ENCODE measurements around the gene APBB2. TPM values are rescaled to one million over a fixed set of nuclear protein-coding genes. Genes with fewer than 3 reads are reported as not detected.

Gene APBB2
- total and polyA plus RNA-seq, 4 donors, result 82.2 to 104 (median 91.6) TPM

DNA sequence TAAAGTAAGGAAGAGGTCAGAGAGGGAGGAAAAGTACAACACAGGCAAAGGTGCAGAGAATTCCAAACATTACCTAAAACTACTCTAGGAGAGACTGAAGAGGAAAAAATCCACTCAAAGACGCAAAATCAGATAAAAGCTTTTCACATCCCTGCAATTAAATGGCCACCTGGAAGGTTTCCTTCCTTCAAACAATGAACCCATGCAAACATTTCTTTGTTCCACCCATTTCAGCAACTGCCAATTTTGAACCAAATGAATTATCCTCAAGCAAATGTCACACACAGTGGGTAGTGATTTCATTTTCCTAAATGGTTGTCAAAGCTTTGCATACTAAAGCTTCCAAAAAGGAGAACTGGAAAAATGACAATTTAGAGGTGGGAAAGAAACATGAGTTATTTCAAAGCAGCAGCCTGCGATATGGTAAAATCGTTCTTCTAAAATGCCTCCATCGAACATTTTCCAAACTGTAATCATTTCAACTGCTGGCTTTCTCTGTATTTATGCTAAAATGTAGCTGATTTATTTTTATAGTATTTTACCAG lies 45.0 kb downstream of the APBB2 start:
- peak in 2 of 6 donors; percentile 23 to 84 for DNase-seq (ENCODE audit: low read depth in 4 of 6, low spot score in 6 of 6)
- Histone ChIP-seq H3K27me3 (ENCODE audit: control insufficient read depth, insufficient read depth, low read length) (no peaks in the 10 kb centered on the region), H3K4me3 (ENCODE audit: low read depth, low read length) (no peak overlapping the region), H3K27ac (ENCODE audit: low read depth, low read length) (no peak overlapping the region), H3K9me3 (ENCODE audit: control insufficient read depth, insufficient read depth, low read length) (no peaks in the 10 kb centered on the region), H3K36me3 (ENCODE audit: control insufficient read depth, insufficient read depth, low read length) (no peaks in the 10 kb centered on the region), H3K4me1 (ENCODE audit: control insufficient read depth, insufficient read depth, low read length) (no peaks in the 10 kb centered on the region)
- WGBS (ENCODE audit: insufficient coverage), result 50% methylated on average over 1 of the region's 4 CpGs

GRCh38 chr4:41167191-41167590 lies 47.2 kb downstream of the APBB2 start:
- Histone ChIP-seq H3K4me3 (ENCODE audit: low read depth, low read length) (no peak overlapping the region), H3K27me3 (ENCODE audit: control insufficient read depth, insufficient read depth, low read length) (no peaks in the 10 kb centered on the region), H3K36me3 (ENCODE audit: control insufficient read depth, insufficient read depth, low read length) (no peaks in the 10 kb centered on the region), H3K27ac (ENCODE audit: low read depth, low read length) (no peak overlapping the region), H3K9me3 (ENCODE audit: control insufficient read depth, insufficient read depth, low read length) (no peaks in the 10 kb centered on the region), H3K4me1 (ENCODE audit: control insufficient read depth, insufficient read depth, low read length) (no peaks in the 10 kb centered on the region)
- WGBS (ENCODE audit: insufficient coverage), result 92% methylated on average over 2 of the region's 4 CpGs
- no peak for DNase-seq (ENCODE audit: low read depth in 4 of 6, low spot score in 6 of 6)

DNA sequence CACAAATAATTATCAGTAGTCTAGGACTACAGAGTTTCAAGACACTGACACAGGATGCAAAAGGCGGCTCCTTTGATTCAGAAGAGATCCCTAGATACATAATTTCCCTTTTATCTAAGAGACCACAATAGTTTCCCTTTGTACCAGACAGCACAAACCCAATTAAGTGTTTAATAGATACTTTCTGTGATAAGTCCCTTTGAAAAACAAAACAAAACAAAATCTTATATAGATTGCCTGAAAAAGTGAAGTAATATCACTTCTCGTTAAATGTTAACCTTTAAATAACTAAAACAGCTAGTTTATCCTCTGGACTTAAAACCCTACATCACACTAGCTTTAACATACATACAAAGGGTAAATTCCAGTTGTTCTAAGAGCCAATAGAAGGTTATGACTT lies 49.9 kb downstream of the APBB2 start:
- no peak for DNase-seq (ENCODE audit: low read depth in 4 of 6, low spot score in 6 of 6)
- no peaks in the 10 kb centered on the region for H3K4me1 ChIP-seq (ENCODE audit: control insufficient read depth, insufficient read depth, low read length)
- no peak overlapping the region for H3K4me3 ChIP-seq (ENCODE audit: low read depth, low read length)
- H3K27me3 ChIP-seq (ENCODE audit: control insufficient read depth, insufficient read depth, low read length), result no peaks in the 10 kb centered on the region
- no peaks in the 10 kb centered on the region for H3K9me3 ChIP-seq (ENCODE audit: control insufficient read depth, insufficient read depth, low read length)
- no peaks in the 10 kb centered on the region for H3K36me3 ChIP-seq (ENCODE audit: control insufficient read depth, insufficient read depth, low read length)
- no CpG with 5 or more reads among the region's 2 CpGs for WGBS (ENCODE audit: insufficient coverage)
- no peak overlapping the region for H3K27ac ChIP-seq (ENCODE audit: low read depth, low read length)

DNA sequence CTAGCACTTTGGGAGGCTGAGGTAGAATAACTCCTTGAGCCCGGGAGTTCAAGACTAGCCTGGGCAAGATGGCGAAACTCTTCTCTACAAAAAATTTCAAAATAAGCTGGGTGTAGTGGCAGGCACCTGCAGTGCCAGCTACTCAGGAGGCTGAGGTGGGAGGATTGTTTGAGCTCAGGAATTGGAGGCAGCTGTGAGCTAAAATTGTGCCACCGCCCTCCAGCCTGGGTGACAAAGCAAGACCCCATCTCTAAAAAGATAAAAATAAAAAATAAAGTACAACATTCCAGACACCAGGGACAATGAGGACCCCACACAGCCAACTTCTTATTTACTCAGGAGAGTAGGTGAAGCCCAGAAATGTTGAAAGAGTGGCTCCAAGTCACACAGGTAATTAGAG lies 53.0 kb downstream of the APBB2 start:
- Histone ChIP-seq H3K27me3 (ENCODE audit: control insufficient read depth, insufficient read depth, low read length) (no peaks in the 10 kb centered on the region), H3K27ac (ENCODE audit: low read depth, low read length) (no peak overlapping the region), H3K4me1 (ENCODE audit: control insufficient read depth, insufficient read depth, low read length) (no peaks in the 10 kb centered on the region), H3K4me3 (ENCODE audit: low read depth, low read length) (no peak overlapping the region), H3K36me3 (ENCODE audit: control insufficient read depth, insufficient read depth, low read length) (no peaks in the 10 kb centered on the region), H3K9me3 (ENCODE audit: control insufficient read depth, insufficient read depth, low read length) (no peaks in the 10 kb centered on the region)
- no peak for DNase-seq (ENCODE audit: low read depth in 4 of 6, low spot score in 6 of 6)
- WGBS (ENCODE audit: insufficient coverage), result no CpG with 5 or more reads among the region's 3 CpGs

GRCh38 chr4:41160856-41161255 lies 53.5 kb downstream of the APBB2 start:
- H3K9me3 ChIP-seq (ENCODE audit: control insufficient read depth, insufficient read depth, low read length), result no peaks in the 10 kb centered on the region
- H3K4me1 ChIP-seq (ENCODE audit: control insufficient read depth, insufficient read depth, low read length), result no peaks in the 10 kb centered on the region
- WGBS (ENCODE audit: insufficient coverage), result no CpG with 5 or more reads among the region's 4 CpGs
- H3K4me3 ChIP-seq (ENCODE audit: low read depth, low read length), result no peak overlapping the region
- no peaks in the 10 kb centered on the region for H3K36me3 ChIP-seq (ENCODE audit: control insufficient read depth, insufficient read depth, low read length)
- H3K27ac ChIP-seq (ENCODE audit: low read depth, low read length), result no peak overlapping the region
- no peaks in the 10 kb centered on the region for H3K27me3 ChIP-seq (ENCODE audit: control insufficient read depth, insufficient read depth, low read length)
- DNase-seq (ENCODE audit: low read depth in 4 of 6, low spot score in 6 of 6), result no peak

DNA sequence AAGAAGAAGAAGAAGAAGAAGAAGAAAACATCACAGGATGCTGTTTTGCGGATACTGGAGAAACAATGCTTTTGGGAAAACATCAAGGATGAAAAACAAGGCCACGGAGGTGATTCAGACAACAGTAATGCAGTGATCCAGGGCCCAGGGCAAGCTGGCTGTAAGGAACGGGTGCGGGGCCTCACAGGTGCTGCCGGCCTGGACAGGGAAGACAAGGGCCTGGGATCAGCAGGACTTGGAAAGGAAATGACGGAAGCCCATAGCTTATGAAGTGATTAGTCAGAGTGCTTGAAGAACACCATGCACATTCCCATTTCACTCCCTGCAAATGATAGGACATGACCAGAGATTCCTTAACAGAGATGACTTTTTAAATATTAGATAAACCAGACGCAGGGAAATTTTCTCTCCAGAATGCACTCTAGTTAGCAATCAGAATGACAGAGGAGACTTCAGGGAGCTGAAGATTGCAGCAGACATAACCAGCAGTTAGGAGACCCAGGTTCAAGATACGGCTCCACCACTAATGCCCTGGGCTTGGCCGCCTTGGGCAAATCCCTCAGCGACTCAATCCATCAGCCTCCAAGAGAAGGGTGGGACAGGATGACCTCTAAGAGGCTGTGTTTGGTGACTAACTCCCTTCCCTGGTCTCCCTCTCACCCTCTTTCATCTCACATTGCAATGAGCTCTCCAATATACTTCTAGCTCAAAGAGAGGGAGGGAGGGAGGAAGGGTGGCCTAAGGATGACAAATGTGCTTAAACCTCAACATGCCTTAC lies 54.1 kb downstream of the APBB2 start:
- Histone ChIP-seq H3K27me3 (ENCODE audit: control insufficient read depth, insufficient read depth, low read length) (no peaks in the 10 kb centered on the region), H3K4me1 (ENCODE audit: control insufficient read depth, insufficient read depth, low read length) (no peaks in the 10 kb centered on the region), H3K36me3 (ENCODE audit: control insufficient read depth, insufficient read depth, low read length) (no peaks in the 10 kb centered on the region), H3K27ac (ENCODE audit: low read depth, low read length) (no peak overlapping the region), H3K4me3 (ENCODE audit: low read depth, low read length) (no peak overlapping the region), H3K9me3 (ENCODE audit: control insufficient read depth, insufficient read depth, low read length) (no peaks in the 10 kb centered on the region)
- no peak for DNase-seq (ENCODE audit: low read depth in 4 of 6, low spot score in 6 of 6)
- WGBS (ENCODE audit: insufficient coverage), result 93% methylated on average over 8 of the region's 10 CpGs

DNA sequence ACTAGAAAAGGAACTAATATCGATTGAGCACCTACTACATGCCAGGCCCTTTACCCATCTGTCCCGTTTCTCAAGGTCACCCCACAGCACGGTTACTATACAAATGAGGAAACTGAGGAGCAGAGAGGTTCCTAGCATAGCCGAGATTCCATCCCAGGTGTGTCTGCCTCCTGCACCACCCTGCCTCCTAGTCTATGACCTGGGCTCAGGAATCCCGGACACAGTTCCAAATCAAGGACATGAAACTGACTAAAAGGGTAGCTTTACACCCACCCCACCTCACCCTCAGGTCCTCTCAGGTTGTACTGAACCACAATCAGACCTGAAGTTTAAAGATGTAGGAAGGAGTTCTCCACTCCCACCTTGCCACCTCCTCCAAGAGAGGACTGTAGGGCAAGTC lies 55.6 kb downstream of the APBB2 start:
- no peaks in the 10 kb centered on the region for H3K27me3 ChIP-seq (ENCODE audit: control insufficient read depth, insufficient read depth, low read length)
- H3K36me3 ChIP-seq (ENCODE audit: control insufficient read depth, insufficient read depth, low read length), result no peaks in the 10 kb centered on the region
- no peaks in the 10 kb centered on the region for H3K9me3 ChIP-seq (ENCODE audit: control insufficient read depth, insufficient read depth, low read length)
- H3K27ac ChIP-seq (ENCODE audit: low read depth, low read length), result no peak overlapping the region
- no peaks in the 10 kb centered on the region for H3K4me1 ChIP-seq (ENCODE audit: control insufficient read depth, insufficient read depth, low read length)
- 100% methylated on average over 4 of the region's 5 CpGs for WGBS (ENCODE audit: insufficient coverage)
- no peak for DNase-seq (ENCODE audit: low read depth in 4 of 6, low spot score in 6 of 6)
- H3K4me3 ChIP-seq (ENCODE audit: low read depth, low read length), result no peak overlapping the region

- WGBS (ENCODE audit: insufficient coverage), result no CpG with 5 or more reads among the region's 1 CpG
Measured at GRCh38 chr4:41158274-41158673, 56.1 kb downstream of the APBB2 start.

DNA sequence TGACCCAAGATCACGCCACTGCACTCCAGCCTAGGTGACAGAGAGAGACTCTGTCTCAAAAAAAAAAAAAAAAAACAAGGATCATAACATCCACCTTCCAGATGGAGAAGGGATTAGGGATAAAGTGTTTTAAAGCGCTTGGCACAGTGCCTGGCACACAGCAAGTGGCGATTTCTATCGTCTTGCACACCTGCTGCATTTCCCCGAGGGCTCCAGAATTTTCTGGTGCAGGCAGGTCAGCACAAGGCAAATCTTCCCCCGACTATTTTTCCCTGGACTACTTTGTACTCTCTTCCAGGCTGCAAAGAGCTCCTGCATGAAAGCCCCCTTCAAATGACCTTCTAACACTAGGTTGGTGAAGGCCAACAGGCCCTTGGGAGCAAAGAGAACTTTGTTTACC lies 57.3 kb downstream of the APBB2 start:
- Histone ChIP-seq H3K27ac (ENCODE audit: low read depth, low read length) (no peak overlapping the region), H3K9me3 (ENCODE audit: control insufficient read depth, insufficient read depth, low read length) (no peaks in the 10 kb centered on the region), H3K4me1 (ENCODE audit: control insufficient read depth, insufficient read depth, low read length) (no peaks in the 10 kb centered on the region), H3K27me3 (ENCODE audit: control insufficient read depth, insufficient read depth, low read length) (no peaks in the 10 kb centered on the region), H3K36me3 (ENCODE audit: control insufficient read depth, insufficient read depth, low read length) (no peaks in the 10 kb centered on the region), H3K4me3 (ENCODE audit: low read depth, low read length) (no peak overlapping the region)
- DNase-seq (ENCODE audit: low read depth in 4 of 6, low spot score in 6 of 6), result no peak
- 72% methylated on average over 4 of the region's 6 CpGs for WGBS (ENCODE audit: insufficient coverage)

More at GRCh38 chr4:41158274-41158673, 56.1 kb downstream of the APBB2 start:
- Histone ChIP-seq H3K4me1 (ENCODE audit: control insufficient read depth, insufficient read depth, low read length) (no peaks in the 10 kb centered on the region), H3K4me3 (ENCODE audit: low read depth, low read length) (no peak overlapping the region), H3K27ac (ENCODE audit: low read depth, low read length) (no peak overlapping the region), H3K9me3 (ENCODE audit: control insufficient read depth, insufficient read depth, low read length) (no peaks in the 10 kb centered on the region), H3K36me3 (ENCODE audit: control insufficient read depth, insufficient read depth, low read length) (no peaks in the 10 kb centered on the region), H3K27me3 (ENCODE audit: control insufficient read depth, insufficient read depth, low read length) (no peaks in the 10 kb centered on the region)
- no peak for DNase-seq (ENCODE audit: low read depth in 4 of 6, low spot score in 6 of 6)

DNA sequence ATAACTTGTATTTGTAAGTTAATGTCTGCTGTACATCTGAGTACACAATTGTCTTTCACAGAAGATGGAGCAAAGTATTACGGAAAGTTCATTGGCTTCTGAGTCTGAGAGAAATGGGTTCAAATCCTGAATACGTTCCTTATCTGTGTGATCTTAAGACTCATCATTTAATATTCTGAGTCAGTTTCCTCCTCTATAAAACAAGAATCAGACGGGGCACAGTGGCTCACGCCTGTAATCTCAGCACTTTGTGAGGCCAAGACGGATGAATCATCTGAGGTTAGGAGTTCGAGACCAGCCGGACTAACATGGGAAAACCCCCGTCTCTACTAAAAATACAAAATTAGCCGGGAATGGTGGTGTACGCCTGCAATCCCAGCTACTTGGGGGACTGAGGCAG lies 57.8 kb downstream of the APBB2 start:
- no peak overlapping the region for H3K4me3 ChIP-seq (ENCODE audit: low read depth, low read length)
- no peaks in the 10 kb centered on the region for H3K4me1 ChIP-seq (ENCODE audit: control insufficient read depth, insufficient read depth, low read length)
- no peaks in the 10 kb centered on the region for H3K36me3 ChIP-seq (ENCODE audit: control insufficient read depth, insufficient read depth, low read length)
- H3K27me3 ChIP-seq (ENCODE audit: control insufficient read depth, insufficient read depth, low read length), result no peaks in the 10 kb centered on the region
- WGBS (ENCODE audit: insufficient coverage), result 97% methylated on average over 6 of the region's 10 CpGs
- no peak for DNase-seq (ENCODE audit: low read depth in 4 of 6, low spot score in 6 of 6)
- no peak overlapping the region for H3K27ac ChIP-seq (ENCODE audit: low read depth, low read length)
- H3K9me3 ChIP-seq (ENCODE audit: control insufficient read depth, insufficient read depth, low read length), result no peaks in the 10 kb centered on the region

Data from spinal cord (tissue), 10 donors.